AG09319 (cell line): Measurements from ENCODE around the gene ZFYVE9.

Experiments
- DNase-seq: peaks from one replicate; pipeline ENCODE4 v3.0.0-alpha.2; 2010; ENCODE audit warnings: low read depth; ENCODE audit errors: extremely low read depth
- CTCF ChIP-seq: IDR thresholded peaks from 2 replicates; pipeline ENCODE4 v1.5.1; 2011; ENCODE audit warnings: low read depth, mild to moderate bottlenecking, inconsistent platforms, low read length, moderate library complexity

ZFYVE9 gene

GRCh38 chr1:52233463-52233862 is 91.6 kb downstream of the ZFYVE9 start:
- TF ChIP-seq CTCF, result no peak
- DNase-seq, result no peak

GRCh38 chr1:52234014-52234413 is 92.1 kb downstream of the ZFYVE9 start:
- TF ChIP-seq CTCF, result no peak
- DNase-seq, result no peak

- TF ChIP-seq CTCF, result no peak
Measured at GRCh38 chr1:52234708-52235107, 92.8 kb downstream of the ZFYVE9 start.

GRCh38 chr1:52235646-52236045 is 93.8 kb downstream of the ZFYVE9 start:
- DNase-seq, result no peak
- no peak for TF ChIP-seq CTCF

More at GRCh38 chr1:52234708-52235107, 92.8 kb downstream of the ZFYVE9 start:
- DNase-seq, result no peak

GRCh38 chr1:52237430-52237829 is 95.5 kb downstream of the ZFYVE9 start:
- no peak for TF ChIP-seq CTCF
- no peak for DNase-seq

- no peak for DNase-seq
- no peak for TF ChIP-seq CTCF
Measured at GRCh38 chr1:52238474-52238873, 96.6 kb downstream of the ZFYVE9 start.

- TF ChIP-seq CTCF, result no peak
- DNase-seq, result peak; percentile 5
Measured at GRCh38 chr1:52238887-52239707, 97.2 kb downstream of the ZFYVE9 start.
